Measurements from ENCODE around the gene RNU6-9.
"Not testable (repeated sequence)": the region's sequence is repeated elsewhere in the genome, so short reads cannot be mapped to it uniquely, and the experiment has no call there.

Gene RNU6-9

DNA sequence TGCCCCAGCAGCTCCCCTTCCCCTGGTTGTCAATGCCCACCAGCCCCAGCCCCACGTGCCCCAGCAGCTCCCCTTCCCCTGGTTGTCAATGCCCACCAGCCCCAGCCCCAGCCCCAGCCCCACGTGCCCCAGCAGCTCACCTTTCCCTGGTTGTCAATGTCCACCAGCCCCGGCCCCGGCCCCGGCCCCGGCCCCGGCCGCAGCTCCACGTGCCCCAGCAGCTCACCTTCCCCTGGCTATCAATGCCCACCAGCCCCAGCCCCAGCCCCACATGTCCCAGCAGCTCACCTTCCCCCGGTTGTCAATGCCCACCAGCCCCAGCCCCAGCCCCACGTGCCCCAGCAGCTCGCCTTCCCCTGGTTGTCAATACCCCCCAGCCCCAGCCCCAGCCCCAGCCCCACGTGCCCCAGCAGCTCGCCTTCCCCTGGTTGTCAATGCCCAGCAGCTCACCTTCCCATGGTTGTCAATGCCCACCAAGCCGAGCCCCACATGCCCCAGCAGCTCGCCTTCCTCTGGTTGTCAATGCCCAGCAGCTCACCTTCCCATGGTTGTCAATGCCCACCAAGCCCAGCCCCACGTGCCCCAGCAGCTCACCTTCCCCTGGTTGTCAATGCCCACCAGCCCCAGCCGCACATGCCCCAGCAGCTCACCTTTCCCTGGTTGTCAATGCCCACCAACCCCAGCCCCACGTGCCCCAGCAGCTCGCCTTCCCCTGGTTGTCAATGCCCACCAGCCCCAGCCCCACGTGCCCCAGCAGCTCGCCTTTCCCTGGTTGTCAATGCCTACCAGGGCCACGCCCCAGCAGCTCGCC is 14.3 kb upstream of the RNU6-9 start:
- not testable (repeated sequence) for DNase-seq (ENCODE audit: low read depth)

DNA sequence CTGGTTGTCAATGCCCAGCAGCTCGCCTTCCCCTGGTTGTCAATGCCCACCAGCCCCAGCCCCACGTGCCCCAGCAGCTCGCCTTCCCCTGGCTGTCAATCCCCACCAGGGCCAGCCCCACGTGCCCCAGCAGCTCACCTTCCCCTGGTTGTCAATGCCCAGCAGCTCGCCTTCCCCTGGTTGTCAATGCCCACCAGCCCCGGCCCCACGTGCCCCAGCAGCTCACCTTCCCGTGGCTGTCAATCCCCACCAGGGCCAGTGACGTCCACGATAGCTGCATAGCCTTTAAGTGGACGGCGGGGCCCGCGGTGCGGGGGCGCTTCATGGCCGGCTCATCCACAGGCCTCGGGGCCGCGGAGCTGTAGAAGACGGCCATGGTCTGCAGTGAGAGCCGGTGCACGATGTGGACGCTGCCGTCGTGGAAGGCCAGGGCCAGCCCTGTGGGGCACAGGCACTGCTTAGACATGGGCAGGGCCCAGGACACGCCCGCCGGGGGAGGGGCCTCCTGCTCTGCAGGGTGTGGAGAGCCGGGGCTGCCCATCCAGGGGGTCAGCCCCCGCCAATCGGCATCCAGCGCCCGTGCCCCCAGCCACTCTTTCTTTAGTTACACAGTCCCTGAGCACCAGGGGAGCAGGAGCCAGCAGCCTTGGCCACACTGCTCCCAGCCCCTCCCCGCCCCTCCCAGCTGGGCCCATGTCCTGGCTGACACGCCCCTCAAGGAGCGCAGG is 13.4 kb upstream of the RNU6-9 start:
- no peak for DNase-seq (ENCODE audit: low read depth)

- no peak for DNase-seq (ENCODE audit: low read depth)
These were observed 11.8 kb upstream of the RNU6-9 start for GRCh38 chr19:881385-882071.

- DNase-seq (ENCODE audit: low read depth): no peak
These were observed 10.3 kb upstream of the RNU6-9 start for GRCh38 chr19:882871-883497.

GRCh38 chr19:883661-884211 is 9.5 kb upstream of the RNU6-9 start:
- DNase-seq (ENCODE audit: low read depth): no peak

GRCh38 chr19:884420-885211 is 8.7 kb upstream of the RNU6-9 start:
- no peak for DNase-seq (ENCODE audit: low read depth)

- no peak for DNase-seq (ENCODE audit: low read depth)
These were observed 7.6 kb upstream of the RNU6-9 start for GRCh38 chr19:885536-886224.

- peak; percentile 75 for DNase-seq (ENCODE audit: low read depth)
These were observed 6.2 kb upstream of the RNU6-9 start for GRCh38 chr19:887072-887471.

DNA sequence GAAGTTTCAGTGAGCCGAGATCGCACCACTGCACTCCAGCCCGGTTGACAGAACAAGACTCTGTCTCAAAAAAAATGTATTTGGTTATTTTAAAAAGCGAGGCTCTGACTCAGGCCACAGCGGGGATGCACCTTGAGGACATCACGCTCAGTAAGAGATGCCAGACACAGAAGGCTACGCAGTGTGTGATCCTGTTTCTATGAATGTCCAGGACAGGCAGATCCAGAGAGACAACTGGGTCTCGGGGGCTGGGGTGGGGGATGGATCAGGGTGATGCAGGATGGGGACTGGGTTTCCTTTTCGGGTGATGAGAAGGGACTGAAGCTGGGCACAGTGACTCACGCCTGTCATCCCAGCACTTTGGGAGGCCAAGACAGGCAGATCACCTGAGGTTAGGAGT is 5.7 kb upstream of the RNU6-9 start:
- DNase-seq (ENCODE audit: low read depth): no peak

DNA sequence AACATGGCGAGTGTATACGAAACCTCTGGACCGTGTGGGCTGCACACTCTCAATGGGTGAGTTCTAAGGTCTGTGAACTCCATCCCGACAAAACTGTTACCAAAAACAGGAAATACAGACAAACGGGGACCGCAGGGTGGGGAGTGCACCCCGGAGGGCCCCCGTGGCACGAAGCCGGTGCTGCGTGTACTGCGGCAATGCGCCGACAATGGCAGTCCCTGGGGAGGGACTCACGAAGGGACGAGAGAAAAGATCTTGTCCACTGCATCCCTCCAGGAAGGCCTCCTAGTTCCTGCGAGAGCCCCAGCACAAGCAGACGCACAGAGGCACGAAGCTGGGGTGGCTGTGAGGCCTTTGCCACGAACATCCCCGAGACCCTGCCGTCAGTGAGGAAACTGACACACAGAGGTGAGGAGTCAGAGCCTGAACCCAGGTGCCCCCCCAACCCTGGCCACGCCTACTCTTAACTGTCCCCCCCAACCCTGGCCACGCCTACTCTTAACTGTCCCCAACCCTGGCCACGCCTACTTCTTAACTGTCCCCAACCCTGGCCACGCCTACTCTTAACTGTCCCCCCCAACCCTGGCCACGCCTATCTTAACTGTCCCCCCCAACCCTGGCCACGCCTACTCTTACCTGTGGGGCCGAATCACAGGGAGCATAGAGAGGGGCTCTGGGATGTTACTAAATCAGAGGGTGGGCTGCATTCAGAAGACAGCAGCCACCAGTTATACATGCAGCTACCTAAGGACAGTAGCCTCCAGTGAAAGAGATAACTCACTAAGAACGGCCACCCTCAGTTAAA is 4.5 kb upstream of the RNU6-9 start:
- no peak for DNase-seq (ENCODE audit: low read depth)

- DNase-seq (ENCODE audit: low read depth): no peak
These were observed 3.5 kb upstream of the RNU6-9 start for GRCh38 chr19:889662-890295.

DNA sequence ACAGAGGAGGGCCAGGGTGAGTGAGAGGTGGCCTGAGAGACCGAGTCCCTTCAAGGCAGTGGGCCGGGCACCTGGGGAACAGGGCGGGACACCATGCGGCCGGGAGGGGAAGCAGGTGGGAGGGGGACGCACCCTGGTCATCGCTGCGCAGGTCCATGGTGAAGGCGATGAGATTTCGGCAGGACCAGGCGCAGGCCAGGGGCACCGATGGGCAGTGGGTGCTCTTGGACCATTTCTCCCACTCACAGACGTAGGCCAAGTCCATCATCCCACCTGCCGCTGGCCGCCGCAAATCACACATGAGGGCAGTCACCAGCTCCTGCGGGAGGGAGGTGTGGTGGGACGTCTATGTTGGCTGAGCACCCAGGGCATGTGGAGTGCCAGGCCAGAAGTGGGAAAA is 2.5 kb upstream of the RNU6-9 start:
- no peak for DNase-seq (ENCODE audit: low read depth)

DNA sequence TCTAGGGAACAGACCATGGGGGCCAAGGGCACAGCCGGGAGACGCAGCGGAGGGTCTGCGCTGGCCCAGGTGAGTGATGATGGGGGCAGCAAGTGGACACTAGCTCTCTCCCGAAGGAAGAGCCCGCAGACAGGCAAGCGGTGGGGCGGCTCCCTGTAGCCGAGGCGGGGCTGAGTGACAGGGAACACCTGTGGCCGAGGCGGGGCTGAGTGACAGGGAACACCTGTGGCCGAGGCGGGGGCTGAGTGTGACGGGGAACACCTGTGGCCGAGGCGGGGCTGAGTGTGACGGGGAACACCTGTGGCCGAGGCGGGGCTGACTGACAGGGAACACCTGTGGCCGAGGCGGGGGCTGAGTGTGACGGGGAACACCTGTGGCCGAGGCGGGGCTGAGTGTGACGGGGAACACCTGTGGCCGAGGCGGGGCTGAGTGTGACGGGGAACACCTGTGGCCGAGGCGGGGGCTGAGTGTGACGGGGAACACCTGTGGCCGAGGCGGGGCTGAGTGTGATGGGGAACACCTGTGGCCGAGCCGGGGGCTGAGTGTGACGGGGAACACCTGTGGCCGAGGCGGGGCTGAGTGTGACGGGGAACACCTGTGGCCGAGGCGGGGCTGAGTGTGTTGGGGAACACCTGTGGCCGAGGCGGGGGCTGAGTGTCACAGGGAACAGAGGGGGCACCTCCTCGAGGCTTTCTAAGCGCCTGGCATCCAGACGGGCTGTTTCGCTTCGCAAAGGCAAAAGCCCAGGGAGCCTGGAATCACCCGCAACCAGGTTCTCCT is 1.7 kb upstream of the RNU6-9 start:
- DNase-seq (ENCODE audit: low read depth): not testable (repeated sequence)

DNA sequence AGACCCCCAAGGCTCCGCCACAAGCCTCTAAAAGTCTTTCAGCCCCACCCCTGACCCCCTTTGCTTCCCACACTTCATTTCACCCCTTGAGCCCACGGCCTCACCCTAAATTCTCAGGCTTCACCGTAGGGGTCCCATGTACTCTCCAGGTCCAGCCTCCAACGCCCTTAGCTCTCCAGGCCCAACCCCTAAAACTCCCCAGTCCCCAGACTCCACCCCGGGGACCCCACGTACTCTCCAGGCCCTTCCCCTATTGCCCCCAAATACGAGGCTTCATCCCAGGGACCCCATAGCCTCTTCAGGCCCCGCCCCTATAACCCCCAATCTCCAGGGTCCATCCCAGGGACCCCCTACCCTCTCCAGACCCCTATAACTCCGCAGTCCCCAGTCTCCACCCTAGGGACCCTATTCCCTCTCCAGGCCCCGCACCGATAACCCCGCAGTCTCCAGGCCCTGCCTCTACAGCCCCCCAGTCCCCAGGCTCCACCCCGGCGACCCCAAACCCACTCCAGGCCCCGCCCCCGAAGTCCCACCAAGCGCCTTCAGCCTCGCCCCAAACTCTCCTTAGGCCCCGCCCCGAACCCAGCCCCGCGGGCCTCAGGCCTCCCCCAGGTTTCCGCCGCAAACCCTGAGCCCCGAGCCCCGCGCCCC is 916 bp upstream of the RNU6-9 start:
- no peak for DNase-seq (ENCODE audit: low read depth)

- DNase-seq (ENCODE audit: low read depth): no peak
These were observed 3.1 kb downstream of the RNU6-9 start for GRCh38 chr19:896434-896833.

- DNase-seq (ENCODE audit: low read depth): no peak
These were observed 3.7 kb downstream of the RNU6-9 start for GRCh38 chr19:896999-897398.

GRCh38 chr19:897442-898039 is 4.3 kb downstream of the RNU6-9 start:
- DNase-seq (ENCODE audit: low read depth): no peak

- peak; percentile 28 for DNase-seq (ENCODE audit: low read depth)
These were observed 5.4 kb downstream of the RNU6-9 start for GRCh38 chr19:898663-899062.

Data from amniotic epithelial cell (primary cell).